ENCODE measurements around the gene INSIG2. TPM values are rescaled to one million over a fixed set of nuclear protein-coding genes. Genes with fewer than 3 reads are reported as not detected.

Gene INSIG2
- polyA plus RNA-seq, 1 of the 3 experiments (the other 2 are of a cell fraction): 8.7 TPM

DNA sequence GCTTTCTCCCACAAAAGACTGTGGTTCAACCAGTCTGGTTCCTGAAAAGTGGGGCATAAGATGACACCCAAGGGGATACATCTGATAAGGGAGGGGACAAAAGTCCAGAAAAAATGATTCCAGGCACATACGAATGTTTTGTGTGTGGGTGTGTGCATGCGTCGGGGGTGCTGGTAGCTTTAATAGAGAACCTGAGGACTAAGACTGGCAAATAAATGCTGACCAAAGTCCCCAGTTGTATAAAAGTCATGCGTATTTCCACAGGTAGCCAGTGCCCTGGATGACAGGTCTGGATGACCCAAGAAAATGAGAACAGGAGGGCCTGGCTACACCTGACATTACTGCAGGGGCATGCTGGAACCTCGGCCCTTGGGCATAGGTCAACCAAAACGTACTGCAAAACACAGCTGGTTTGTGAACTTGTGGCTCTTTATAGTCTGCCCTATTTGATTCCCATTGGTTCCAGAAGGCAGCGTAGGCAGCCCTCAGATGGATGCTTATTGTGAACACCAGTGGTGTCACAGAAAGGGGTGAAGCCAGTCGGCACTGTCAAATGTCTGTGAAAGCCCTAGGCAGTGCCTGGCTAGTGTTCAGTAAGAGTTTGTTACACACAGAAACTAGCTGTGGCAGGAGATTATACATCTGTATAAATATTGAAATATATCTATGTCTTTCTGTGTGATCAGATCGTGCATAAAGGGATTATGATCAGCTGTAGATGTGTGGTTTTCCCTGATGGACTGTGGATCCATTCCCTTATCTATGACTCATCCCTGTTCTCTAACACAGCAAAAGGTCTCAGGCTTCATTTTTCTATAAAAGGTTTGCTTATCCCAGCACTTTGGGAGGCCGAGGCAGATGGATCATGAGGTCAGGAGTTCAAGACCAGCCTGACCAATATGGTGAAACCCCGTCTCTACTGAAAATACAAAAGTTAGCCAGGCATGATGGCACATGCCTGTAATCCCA lies 58.3 kb downstream of the INSIG2 start:
- DNase-seq: no peak
- Histone ChIP-seq H3K9me3 (no peaks in the 10 kb centered on the region), H3K9ac (no peak overlapping the region), H3K79me2 (ENCODE audit: insufficient read depth) (no peaks in the 10 kb centered on the region), H3K27me3 (ENCODE audit: insufficient read depth) (no peaks in the 10 kb centered on the region), H2AFZ (ENCODE audit: low read depth) (no peak overlapping the region), H3K4me2 (no peak overlapping the region), H3K36me3 (replicated peaks in 1 of 2; ENCODE audit: control insufficient read depth in 1 of 2, insufficient read depth in 2 of 2, low read length in 1 of 2) (no peaks in the 10 kb centered on the region), H3K9me2 (no peaks in the 10 kb centered on the region), H4K20me1 (ENCODE audit: insufficient read depth) (no peaks in the 10 kb centered on the region), H3K4me1 (ENCODE audit: control insufficient read depth in 1 of 2, insufficient read depth in 2 of 2, low read depth in 1 of 2, low read length in 1 of 2) (no peaks in the 10 kb centered on the region), H3K27ac (ENCODE audit: low read depth in 2 of 2, low read length in 1 of 2) (no peak overlapping the region), H3F3A (replicated peaks; ENCODE audit: insufficient read depth) (no peaks in the 10 kb centered on the region), H3K4me3 (ENCODE audit: low read depth in 2 of 2, low read length in 1 of 2) (no peak overlapping the region)
- TF ChIP-seq CHD2 (IDR thresholded peaks at IDR 0.05; ENCODE audit: low read length, partially characterized antibody): no peak
- TF ChIP-seq NRF1 (IDR thresholded peaks at IDR 0.05; ENCODE audit: low read depth, low read length): no peak
- no peak for TF ChIP-seq FOXJ3 (CRISPR knock-in tag; IDR thresholded peaks at IDR 0.05)
- no peak for TF ChIP-seq RXRA (IDR thresholded peaks at IDR 0.05; ENCODE audit: borderline replicate concordance, low read depth)
- TF ChIP-seq RFX5 (IDR thresholded peaks at IDR 0.05; ENCODE audit: low read length): no peak
- TF ChIP-seq ELF1 (IDR thresholded peaks at IDR 0.05): no peak
- no peak for TF ChIP-seq TEAD4 (IDR thresholded peaks at IDR 0.05; ENCODE audit: borderline replicate concordance, insufficient read depth)
- TF ChIP-seq FOXM1 (IDR thresholded peaks at IDR 0.05; ENCODE audit: low read depth): no peak
- TF ChIP-seq RCOR1 (IDR thresholded peaks at IDR 0.05; ENCODE audit: low read length): no peak
- TF ChIP-seq, protein P1, sequence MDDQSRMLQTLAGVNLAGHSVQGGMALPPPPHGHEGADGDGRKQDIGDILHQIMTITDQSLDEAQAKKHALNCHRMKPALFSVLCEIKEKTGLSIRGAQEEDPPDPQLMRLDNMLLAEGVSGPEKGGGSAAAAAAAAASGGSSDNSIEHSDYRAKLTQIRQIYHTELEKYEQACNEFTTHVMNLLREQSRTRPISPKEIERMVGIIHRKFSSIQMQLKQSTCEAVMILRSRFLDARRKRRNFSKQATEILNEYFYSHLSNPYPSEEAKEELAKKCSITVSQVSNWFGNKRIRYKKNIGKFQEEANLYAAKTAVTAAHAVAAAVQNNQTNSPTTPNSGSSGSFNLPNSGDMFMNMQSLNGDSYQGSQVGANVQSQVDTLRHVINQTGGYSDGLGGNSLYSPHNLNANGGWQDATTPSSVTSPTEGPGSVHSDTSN (IDR thresholded peaks at IDR 0.05): no peak
- no peak for TF ChIP-seq EZH2phosphoT487 (IDR thresholded peaks at IDR 0.05; ENCODE audit: borderline replicate concordance, low read depth)
- no peak for TF ChIP-seq GATA2 (CRISPR knock-in tag; IDR thresholded peaks at IDR 0.05)
- no peak for TF ChIP-seq SMC3 (IDR thresholded peaks at IDR 0.05; ENCODE audit: low read depth, low read length)
- WGBS (ENCODE audit: low lambda C conversion rate): 49% methylated on average over 11 of the region's 11 CpGs
- POLR2A ChIA-PET: no interaction called here
- CTCF ChIA-PET: interaction anchor here (1.2 to 1.4 kb wide), 2 partner anchors 17 to 100 kb away, joined by 3 to 7 read pairs; no protein-coding TSS in a partner anchor

DNA sequence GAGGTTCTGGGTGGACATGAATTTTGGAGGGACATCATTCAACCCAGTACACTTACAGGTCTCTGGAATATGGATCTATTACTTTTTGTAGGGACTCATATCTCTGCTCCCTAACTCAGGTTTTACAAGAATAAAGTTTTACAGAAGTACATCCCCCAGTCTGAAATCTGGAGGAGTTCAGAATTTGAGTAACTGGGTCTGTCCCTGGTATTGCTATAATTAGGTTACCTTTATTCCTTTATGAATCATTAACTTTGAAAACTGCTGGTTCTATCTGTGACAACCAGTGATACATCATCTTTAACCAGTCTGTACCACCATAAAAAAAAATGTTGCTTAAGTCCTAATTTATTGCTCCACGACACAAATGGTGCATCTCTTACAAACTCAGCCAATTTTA lies 59.9 kb downstream of the INSIG2 start:
- Histone ChIP-seq H3K4me2 (no peak overlapping the region), H3F3A (replicated peaks; ENCODE audit: insufficient read depth) (no peaks in the 10 kb centered on the region), H3K79me2 (ENCODE audit: insufficient read depth) (no peaks in the 10 kb centered on the region), H3K9ac (no peak overlapping the region), H3K27ac (ENCODE audit: low read depth in 2 of 2, low read length in 1 of 2) (no peak overlapping the region), H3K9me2 (no peaks in the 10 kb centered on the region), H3K4me1 (ENCODE audit: control insufficient read depth in 1 of 2, insufficient read depth in 2 of 2, low read depth in 1 of 2, low read length in 1 of 2) (no peaks in the 10 kb centered on the region), H3K27me3 (ENCODE audit: insufficient read depth) (no peaks in the 10 kb centered on the region), H2AFZ (ENCODE audit: low read depth) (no peak overlapping the region), H3K36me3 (replicated peaks in 1 of 2; ENCODE audit: control insufficient read depth in 1 of 2, insufficient read depth in 2 of 2, low read length in 1 of 2) (no peaks in the 10 kb centered on the region), H3K9me3 (no peaks in the 10 kb centered on the region), H3K4me3 (ENCODE audit: low read depth in 2 of 2, low read length in 1 of 2) (no peak overlapping the region), H4K20me1 (ENCODE audit: insufficient read depth) (no peaks in the 10 kb centered on the region)
- POLR2A ChIA-PET: no interaction called here
- 0% methylated on average over 1 of the region's 1 CpG for WGBS (ENCODE audit: low lambda C conversion rate)
- DNase-seq: no peak
- CTCF ChIA-PET: interaction anchor here (1.2 kb wide), 1 partner anchor 101 kb away, joined by 4 read pairs; no protein-coding TSS in a partner anchor
- TF ChIP-seq, protein P1 (IDR thresholded peaks at IDR 0.05): no peak
- TF ChIP-seq YY1 (IDR thresholded peaks at IDR 0.05; ENCODE audit: low read depth): no peak
- no peak for TF ChIP-seq TEAD4 (IDR thresholded peaks at IDR 0.05; ENCODE audit: borderline replicate concordance, insufficient read depth)
- TF ChIP-seq, protein P2, sequence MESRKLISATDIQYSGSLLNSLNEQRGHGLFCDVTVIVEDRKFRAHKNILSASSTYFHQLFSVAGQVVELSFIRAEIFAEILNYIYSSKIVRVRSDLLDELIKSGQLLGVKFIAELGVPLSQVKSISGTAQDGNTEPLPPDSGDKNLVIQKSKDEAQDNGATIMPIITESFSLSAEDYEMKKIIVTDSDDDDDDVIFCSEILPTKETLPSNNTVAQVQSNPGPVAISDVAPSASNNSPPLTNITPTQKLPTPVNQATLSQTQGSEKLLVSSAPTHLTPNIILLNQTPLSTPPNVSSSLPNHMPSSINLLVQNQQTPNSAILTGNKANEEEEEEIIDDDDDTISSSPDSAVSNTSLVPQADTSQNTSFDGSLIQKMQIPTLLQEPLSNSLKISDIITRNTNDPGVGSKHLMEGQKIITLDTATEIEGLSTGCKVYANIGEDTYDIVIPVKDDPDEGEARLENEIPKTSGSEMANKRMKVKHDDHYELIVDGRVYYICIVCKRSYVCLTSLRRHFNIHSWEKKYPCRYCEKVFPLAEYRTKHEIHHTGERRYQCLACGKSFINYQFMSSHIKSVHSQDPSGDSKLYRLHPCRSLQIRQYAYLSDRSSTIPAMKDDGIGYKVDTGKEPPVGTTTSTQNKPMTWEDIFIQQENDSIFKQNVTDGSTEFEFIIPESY (IDR thresholded peaks at IDR 0.05; ENCODE audit: borderline replicate concordance, low read depth): no peak
- TF ChIP-seq NFIC (IDR thresholded peaks at IDR 0.05; ENCODE audit: borderline replicate concordance): no peak
- TF ChIP-seq RAD21 (IDR thresholded peaks at IDR 0.05; ENCODE audit: low read length): no peak
- TF ChIP-seq GABPA (IDR thresholded peaks at IDR 0.05; ENCODE audit: low read depth): no peak
- TF ChIP-seq FOXM1 (IDR thresholded peaks at IDR 0.05; ENCODE audit: low read depth): no peak
- TF ChIP-seq, protein P3, sequence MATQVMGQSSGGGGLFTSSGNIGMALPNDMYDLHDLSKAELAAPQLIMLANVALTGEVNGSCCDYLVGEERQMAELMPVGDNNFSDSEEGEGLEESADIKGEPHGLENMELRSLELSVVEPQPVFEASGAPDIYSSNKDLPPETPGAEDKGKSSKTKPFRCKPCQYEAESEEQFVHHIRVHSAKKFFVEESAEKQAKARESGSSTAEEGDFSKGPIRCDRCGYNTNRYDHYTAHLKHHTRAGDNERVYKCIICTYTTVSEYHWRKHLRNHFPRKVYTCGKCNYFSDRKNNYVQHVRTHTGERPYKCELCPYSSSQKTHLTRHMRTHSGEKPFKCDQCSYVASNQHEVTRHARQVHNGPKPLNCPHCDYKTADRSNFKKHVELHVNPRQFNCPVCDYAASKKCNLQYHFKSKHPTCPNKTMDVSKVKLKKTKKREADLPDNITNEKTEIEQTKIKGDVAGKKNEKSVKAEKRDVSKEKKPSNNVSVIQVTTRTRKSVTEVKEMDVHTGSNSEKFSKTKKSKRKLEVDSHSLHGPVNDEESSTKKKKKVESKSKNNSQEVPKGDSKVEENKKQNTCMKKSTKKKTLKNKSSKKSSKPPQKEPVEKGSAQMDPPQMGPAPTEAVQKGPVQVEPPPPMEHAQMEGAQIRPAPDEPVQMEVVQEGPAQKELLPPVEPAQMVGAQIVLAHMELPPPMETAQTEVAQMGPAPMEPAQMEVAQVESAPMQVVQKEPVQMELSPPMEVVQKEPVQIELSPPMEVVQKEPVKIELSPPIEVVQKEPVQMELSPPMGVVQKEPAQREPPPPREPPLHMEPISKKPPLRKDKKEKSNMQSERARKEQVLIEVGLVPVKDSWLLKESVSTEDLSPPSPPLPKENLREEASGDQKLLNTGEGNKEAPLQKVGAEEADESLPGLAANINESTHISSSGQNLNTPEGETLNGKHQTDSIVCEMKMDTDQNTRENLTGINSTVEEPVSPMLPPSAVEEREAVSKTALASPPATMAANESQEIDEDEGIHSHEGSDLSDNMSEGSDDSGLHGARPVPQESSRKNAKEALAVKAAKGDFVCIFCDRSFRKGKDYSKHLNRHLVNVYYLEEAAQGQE (IDR thresholded peaks at IDR 0.05; ENCODE audit: low read depth, low read length): no peak
- no peak for TF ChIP-seq JUND (IDR thresholded peaks at IDR 0.05)
